GM12878 (cell line): ENCODE data around the gene MYH9. TPM values are rescaled to one million over a fixed set of nuclear protein-coding genes. Genes with fewer than 3 reads are reported as not detected.

Experiments
- ATAC-seq: fragments of 200-7000 bp; cut with Tn5 transposase; 3 replicates; pipeline ENCODE4 v1.9.1; 2020; ENCODE audit warnings: mild to moderate bottlenecking, moderate library complexity
- BruUV-seq: library from RNA; stranded (reverse); fragments of 400-500 nt; replicated peaks from 2 replicates; lab custom pipeline; 2021; lab: Mats Ljungman, UMichigan
- CTCF ChIA-PET: fragments of 300-600 bp; sonication (Branson Sonifier 250); formaldehyde crosslinking; extraction: SDS; loops from one replicate; lab custom pipeline; 2021; ENCODE audit warnings: inconsistent platforms; lab: Yijun Ruan, JAX
- POLR2A ChIA-PET: fragments of 350-600 bp; formaldehyde crosslinking; extraction: SDS; loops from one replicate; lab custom pipeline; 2021; ENCODE audit warnings: inconsistent platforms; lab: Charles Lee
- RAD21 ChIA-PET: fragments of 300-600 bp; sonication (Branson Sonifier 250); formaldehyde crosslinking; loops from one replicate; lab custom pipeline; 2023; ENCODE audit warnings: antibody characterized with exemption; ENCODE audit not compliant: unreplicated experiment; lab: Charles Lee
- SMC1A ChIA-PET: fragments of 300-600 bp; sonication (Branson Sonifier 250); formaldehyde crosslinking; loops from one replicate; lab custom pipeline; 2023; ENCODE audit not compliant: unreplicated experiment, uncharacterized antibody; lab: Charles Lee
- DNase-seq: peaks from one replicate; pipeline ENCODE4 v3.0.0-alpha.2; 2011; ENCODE audit warnings: low read depth, low spot score
- FAIRE-seq: peaks from 3 replicates; lab custom pipeline; 2011; peaks lifted over from hg19 to GRCh38; lab: Jason Lieb, UNC
- H2AFZ ChIP-seq: 2 replicates; pipeline ENCODE4 v1.6.0; 2011; ENCODE audit warnings: low read depth, low read length, control low read depth; ENCODE audit not compliant: control insufficient read depth
- H3K27ac ChIP-seq: 2 replicates; pipeline ENCODE4 v1.5.1; 2011; ENCODE audit warnings: control low read depth; ENCODE audit not compliant: control insufficient read depth, insufficient read depth
- H3K27me3 ChIP-seq, 2 experiments: replicated peaks in 1 of 2; 2 replicates each; pipeline versions ENCODE4 v1.6.0 to v1.6.1; 2011; ENCODE audit warnings: low read length in 1 of 2; ENCODE audit not compliant: control insufficient read depth in 2 of 2, insufficient read depth in 2 of 2
- H3K36me3 ChIP-seq, 2 experiments: 2 replicates each; pipeline ENCODE4 v1.5.1; 2011; ENCODE audit warnings: low read length in 1 of 2; ENCODE audit not compliant: control insufficient read depth in 2 of 2, insufficient read depth in 2 of 2
- H3K4me1 ChIP-seq: 2 replicates; pipeline ENCODE4 v1.6.1; 2011; ENCODE audit warnings: mild to moderate bottlenecking, low read length, moderate library complexity, mixed read lengths; ENCODE audit not compliant: control insufficient read depth, insufficient read depth
- H3K4me2 ChIP-seq: 2 replicates; pipeline ENCODE4 v1.6.0; 2011; ENCODE audit warnings: control low read depth; ENCODE audit not compliant: control insufficient read depth, insufficient read depth
- H3K4me3 ChIP-seq: fragments of 200-600 bp; sonication (generic); 2 replicates; pipeline ENCODE4 v1.5.1; 2016
- H3K79me2 ChIP-seq: 2 replicates; pipeline ENCODE4 v1.6.0; 2011; ENCODE audit warnings: low read length; ENCODE audit not compliant: control insufficient read depth, insufficient read depth
- H3K9ac ChIP-seq: 2 replicates; pipeline ENCODE4 v1.8.0; 2011; ENCODE audit warnings: low read length, control low read depth, mixed read lengths; ENCODE audit not compliant: control insufficient read depth, insufficient read depth
- H3K9me3 ChIP-seq: replicated peaks from 3 replicates; pipeline ENCODE4 v1.5.1; 2011; ENCODE audit warnings: mild to moderate bottlenecking, low read length; ENCODE audit not compliant: control insufficient read depth, insufficient read depth
- H4K20me1 ChIP-seq: 2 replicates; pipeline ENCODE4 v1.6.0; 2011; ENCODE audit not compliant: control insufficient read depth, insufficient read depth
- FOXK2 ChIP-seq: fragments of 450-650 bp; IDR thresholded peaks from 2 replicates; pipeline ENCODE4 v1.6.1; 2017; ENCODE audit warnings: mild to moderate bottlenecking, moderate library complexity
- NFYB ChIP-seq: IDR thresholded peaks from 2 replicates; pipeline ENCODE4 v1.6.1; 2011; ENCODE audit warnings: low read depth, mild to moderate bottlenecking, low read length, improper control_type of control experiment, moderate library complexity; ENCODE audit not compliant: insufficient read depth
- RAD51 ChIP-seq: fragments of 450-650 bp; IDR thresholded peaks from 2 replicates; pipeline ENCODE4 v1.6.1; 2016; ENCODE audit warnings: moderate library complexity, mild to moderate bottlenecking, inconsistent platforms
- RFX5 ChIP-seq: IDR thresholded peaks from 2 replicates; pipeline ENCODE4 v1.6.1; 2011; ENCODE audit warnings: low read depth, low read length, improper control_type of control experiment
- RUNX3 ChIP-seq: IDR thresholded peaks from 2 replicates; pipeline ENCODE4 v1.6.1; 2012; ENCODE audit warnings: low read length, inconsistent platforms
- SMC3 ChIP-seq: IDR thresholded peaks from 2 replicates; pipeline ENCODE4 v1.6.1; 2011; ENCODE audit warnings: low read length, improper control_type of control experiment, borderline replicate concordance
- SP1 ChIP-seq: IDR thresholded peaks from one replicate; pipeline ENCODE4 v1.6.1; 2011; ENCODE audit warnings: low read depth, low read length
- ZNF24 ChIP-seq: fragments of 450-650 bp; IDR thresholded peaks from 2 replicates; pipeline ENCODE4 v1.6.1; 2017; ENCODE audit warnings: antibody characterized with exemption, mild to moderate bottlenecking
- WGBS: methylation state at CpG from one replicate; pipeline ENCODE4 v1.1.6; 2016; ENCODE audit warnings: low lambda C conversion rate; ENCODE audit not compliant: insufficient replicate concordance, insufficient coverage; ENCODE audit errors: missing lambda C conversion rate; 5-methylcytosine and 5-hydroxymethylcytosine counted together
- in situ Hi-C: fragments of 300-500 bp; cut with MboI; formaldehyde crosslinking; loops from 9 replicates; pipeline ENCODE4 v1.14.3; 2018; ENCODE audit warnings: mixed read lengths
- intact Hi-C: fragments of 100-400 bp; cut with micrococcal nuclease; formaldehyde crosslinking; loops from one replicate; pipeline ENCODE4 v1.14.2; 2022; ENCODE audit not compliant: unreplicated experiment
- polyA plus RNA-seq, 11 experiments: library from polyadenylated mRNA; depleted of rRNA in 4 of 11; unstranded in 6 of 11; stranded (reverse) in 5 of 11; fragments of >200 nt; fragmentation: Nextera tagmentation in 4 of 11; fragmentation: Illumina TruSeq in 1 of 11; extraction: Ambion mirVana in 4 of 11; extraction: Trizol in 1 of 11; gene quantifications; 1 replicate in 1 of 11; 2 replicates in 10 of 11; pipeline versions ENCODE4 v1.2.1 to v1.2.3, GENCODE V29; 2011 to 2016; ENCODE audit warnings: inconsistent platforms in 2 of 11, missing spikeins in 2 of 11, low read depth in 1 of 11
- total RNA-seq, 4 experiments: library from RNA; depleted of rRNA in 3 of 4; stranded (reverse); fragments of >200 nt in 3 of 4; fragmentation: Illumina TruSeq in 1 of 4; extraction: Trizol in 1 of 4; gene quantifications; 2 replicates each; pipeline versions ENCODE4 v1.2.1 to v1.2.3, GENCODE V29; 2013 to 2021
- TF ChIP-seq, protein P1 (sequence below): fragments of 450-650 bp; IDR thresholded peaks from 2 replicates; pipeline ENCODE4 v1.6.1; 2016; ENCODE audit warnings: mild to moderate bottlenecking

MYH9 gene
- total and polyA plus RNA-seq, 10 of the 15 experiments (the other 5 are each of a cell fraction or from before 2014, with no cell fraction given), result 5.1 to 525 (median 145) TPM

GRCh38 chr22:36316419-36316818 is 71.3 kb downstream of the MYH9 start:
- no peaks in the 10 kb centered on the region for H3K79me2 ChIP-seq
- CTCF ChIA-PET, result interaction anchor here (0.6 to 3.7 kb wide), 3 partner anchors 14 to 154 kb away, joined by 4 to 20 read pairs (median 5); no protein-coding TSS in a partner anchor
- intact Hi-C loops, result no loop called here

GRCh38 chr22:36315325-36315724 is 72.4 kb downstream of the MYH9 start:
- Histone ChIP-seq H3K27me3 (no peaks in the 10 kb centered on the region), H2AFZ (no peak overlapping the region), H3K9me3 (no peaks in the 10 kb centered on the region), H3K4me2 (no peak overlapping the region), H3K79me2 (no peaks in the 10 kb centered on the region), H3K4me1 (no peaks in the 10 kb centered on the region), H3K9ac (no peak overlapping the region), H3K4me3 (no peak overlapping the region), H4K20me1 (no peaks in the 10 kb centered on the region; the same call in 1 of the 2 replicates), H3K27ac (no peak overlapping the region), H3K36me3 (peaks cover 56 to 60% of the 10 kb centered on the region in 2 experiments)
- intact Hi-C loops, result no loop called here
- POLR2A ChIA-PET, result interaction anchor here (0.6 kb wide), 1 partner anchor 12 kb away, joined by 3 read pairs; no protein-coding TSS in a partner anchor
- CTCF ChIA-PET, result interaction anchor here (0.7 to 3.7 kb wide), 5 partner anchors 10 to 172 kb away, joined by 3 to 20 read pairs (median 4); no protein-coding TSS in a partner anchor
- in situ Hi-C loops, result no loop called here
- SMC1A ChIA-PET, result interaction anchor here (1.3 to 2.2 kb wide), 2 partner anchors 18 to 155 kb away, joined by 4 read pairs; no protein-coding TSS in a partner anchor
- ATAC-seq (no peak), DNase-seq (no peak), FAIRE-seq (no peak)
- TF ChIP-seq RFX5, result no peak
- TF ChIP-seq RAD51, result no peak
- no peak for TF ChIP-seq SP1
- TF ChIP-seq NFYB, result no peak
- BruUV-seq, result no TSS peak
- 98% methylated on average over 7 of the region's 7 CpGs for WGBS
- RAD21 ChIA-PET, result no interaction called here

More at GRCh38 chr22:36316419-36316818, 71.3 kb downstream of the MYH9 start:
- BruUV-seq, result TSS peak; percentile 5
- no peak overlapping the region for H3K27ac ChIP-seq
- no peak overlapping the region for H3K9ac ChIP-seq
- FAIRE-seq (no peak), DNase-seq (no peak), ATAC-seq (no peak)
- ChIA-PET SMC1A (no interaction called here), RAD21 (no interaction called here), POLR2A (no interaction called here)
- TF ChIP-seq RUNX3, result no peak
- TF ChIP-seq ZNF24, result no peak
- no peak for TF ChIP-seq FOXK2
- TF ChIP-seq, protein P1, sequence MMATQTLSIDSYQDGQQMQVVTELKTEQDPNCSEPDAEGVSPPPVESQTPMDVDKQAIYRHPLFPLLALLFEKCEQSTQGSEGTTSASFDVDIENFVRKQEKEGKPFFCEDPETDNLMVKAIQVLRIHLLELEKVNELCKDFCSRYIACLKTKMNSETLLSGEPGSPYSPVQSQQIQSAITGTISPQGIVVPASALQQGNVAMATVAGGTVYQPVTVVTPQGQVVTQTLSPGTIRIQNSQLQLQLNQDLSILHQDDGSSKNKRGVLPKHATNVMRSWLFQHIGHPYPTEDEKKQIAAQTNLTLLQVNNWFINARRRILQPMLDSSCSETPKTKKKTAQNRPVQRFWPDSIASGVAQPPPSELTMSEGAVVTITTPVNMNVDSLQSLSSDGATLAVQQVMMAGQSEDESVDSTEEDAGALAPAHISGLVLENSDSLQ, result no peak
- TF ChIP-seq SMC3, result no peak
- peaks cover 55% of the 10 kb centered on the region in 2 experiments for H3K36me3 ChIP-seq
- no peaks in the 10 kb centered on the region for H3K27me3 ChIP-seq
- no peak overlapping the region for H3K4me3 ChIP-seq
- H4K20me1 ChIP-seq, result no peaks in the 10 kb centered on the region; the same call in 1 of the 2 replicates
- no peaks in the 10 kb centered on the region for H3K4me1 ChIP-seq
- no peak overlapping the region for H3K4me2 ChIP-seq
- in situ Hi-C loops, result no loop called here
- no peak overlapping the region for H2AFZ ChIP-seq
- 98% methylated on average over 14 of the region's 14 CpGs for WGBS
- no peaks in the 10 kb centered on the region for H3K9me3 ChIP-seq
